T-cell (primary cell): ENCODE measurements around the gene PTPRT. TPM values are rescaled to one million over a fixed set of nuclear protein-coding genes. Genes with fewer than 3 reads are reported as not detected.

Experiments
- ATAC-seq, 4 experiments: fragments of 200-7000 bp in 3 of 4; fragments of 150-1000 bp in 1 of 4; cut with Tn5 transposase; replicated peaks in 1 of 4; 1 replicate in 3 of 4; 2 replicates in 1 of 4; pipeline ENCODE4 v1.10.0; 2021; ENCODE audit warnings: moderate library complexity in 3 of 4, mild to moderate bottlenecking in 2 of 4, moderate number of reproducible peaks in 1 of 4
- CTCF ChIA-PET, 2 donors: fragments of 300-600 bp; sonication (Branson Sonifier 250); formaldehyde crosslinking; loops; one replicate each; lab custom pipeline; 2022; ENCODE audit warnings: antibody characterized with exemption in 2 of 2; lab: Charles Lee
- POLR2A ChIA-PET, 2 donors: fragments of 300-600 bp; sonication (Branson Sonifier 250); formaldehyde crosslinking; loops; one replicate each; lab custom pipeline; 2022; ENCODE audit warnings: antibody characterized with exemption in 2 of 2; lab: Charles Lee
- DNase-seq, 35 experiments: peaks; one replicate each; pipeline versions ENCODE4 v3.0.0 to v3.0.0-alpha.2; 2013 to 2023
- H3K27ac ChIP-seq: one replicate; pipeline ENCODE4 v1.5.1; 2013; ENCODE audit warnings: low read length
- H3K27me3 ChIP-seq, 2 experiments: replicated peaks in 1 of 2; 1 replicate in 1 of 2; 2 replicates in 1 of 2; pipeline versions ENCODE4 v1.6.1 to v1.7.0; 2013; ENCODE audit warnings: low read length in 1 of 2, mixed read lengths in 1 of 2; ENCODE audit not compliant: control insufficient read depth in 2 of 2, insufficient read depth in 2 of 2; ENCODE audit errors: extremely low read depth in 1 of 2
- H3K36me3 ChIP-seq, 2 donors: 1 replicate in 1 of 2; 2 replicates in 1 of 2; pipeline versions ENCODE4 v1.6.1 to v1.7.0; 2013; ENCODE audit warnings: low read length in 1 of 2; ENCODE audit not compliant: control insufficient read depth in 2 of 2, insufficient read depth in 1 of 2; ENCODE audit errors: extremely low read depth in 1 of 2
- H3K4me1 ChIP-seq, 2 experiments: 1 replicate in 1 of 2; 2 replicates in 1 of 2; pipeline versions ENCODE4 v1.6.1 to v1.7.0; 2013; ENCODE audit warnings: low read length in 2 of 2, mixed read lengths in 1 of 2; ENCODE audit not compliant: insufficient read depth in 2 of 2, control insufficient read depth in 1 of 2; ENCODE audit errors: extremely low read depth in 1 of 2
- H3K4me3 ChIP-seq, 2 donors: 1 replicate in 1 of 2; 2 replicates in 1 of 2; pipeline versions ENCODE4 v1.5.1 to v1.7.0; 2013; ENCODE audit warnings: mild to moderate bottlenecking in 2 of 2, low read length in 1 of 2, moderate library complexity in 1 of 2; ENCODE audit not compliant: control insufficient read depth in 1 of 2; ENCODE audit errors: extremely low read depth in 1 of 2
- H3K9me3 ChIP-seq: 2 replicates; pipeline ENCODE4 v1.7.0; 2013
- H3K27ac Mint-ChIP-seq, 2 donors: one replicate each; pipeline ENCODE4 v1.8.0; 2020 to 2021; ENCODE audit warnings: mild to moderate bottlenecking in 2 of 2, mixed read lengths in 2 of 2
- H3K27me3 Mint-ChIP-seq, 2 donors: one replicate each; pipeline ENCODE4 v1.8.0; 2021 to 2022; ENCODE audit warnings: mixed read lengths in 2 of 2
- H3K36me3 Mint-ChIP-seq: one replicate; pipeline ENCODE4 v1.8.0; 2021; ENCODE audit warnings: mixed read lengths
- H3K4me1 Mint-ChIP-seq, 3 donors: one replicate each; pipeline ENCODE4 v1.8.0; 2020 to 2022; ENCODE audit warnings: mixed read lengths in 3 of 3, mild to moderate bottlenecking in 1 of 3
- H3K4me3 Mint-ChIP-seq, 3 donors: one replicate each; pipeline ENCODE4 v1.8.0; 2020 to 2022; ENCODE audit warnings: mild to moderate bottlenecking in 3 of 3, mixed read lengths in 3 of 3, moderate library complexity in 3 of 3
- H3K9me3 Mint-ChIP-seq, 3 donors: one replicate each; pipeline ENCODE4 v1.8.0; 2020 to 2022; ENCODE audit warnings: mixed read lengths in 3 of 3
- WGBS: methylation state at CpG from one replicate; pipeline ENCODE4 v1.1.5; 2013; ENCODE audit warnings: missing lambda C conversion rate; ENCODE audit not compliant: insufficient coverage; 5-methylcytosine and 5-hydroxymethylcytosine counted together
- total RNA-seq, 35 experiments: library from RNA in 6 of 35; stranded (reverse) in 6 of 35; fragments of 120-200 nt in 1 of 35; gene quantifications; one replicate each; pipeline versions ENCODE4 v1.2.1 to v1.2.4 and lab custom pipeline; 2013 to 2026

The PTPRT gene
- total RNA-seq, 5 donors from 2014 or later (not counting 1 experiment from before 2014, with no cell fraction given), result not detected

DNA sequence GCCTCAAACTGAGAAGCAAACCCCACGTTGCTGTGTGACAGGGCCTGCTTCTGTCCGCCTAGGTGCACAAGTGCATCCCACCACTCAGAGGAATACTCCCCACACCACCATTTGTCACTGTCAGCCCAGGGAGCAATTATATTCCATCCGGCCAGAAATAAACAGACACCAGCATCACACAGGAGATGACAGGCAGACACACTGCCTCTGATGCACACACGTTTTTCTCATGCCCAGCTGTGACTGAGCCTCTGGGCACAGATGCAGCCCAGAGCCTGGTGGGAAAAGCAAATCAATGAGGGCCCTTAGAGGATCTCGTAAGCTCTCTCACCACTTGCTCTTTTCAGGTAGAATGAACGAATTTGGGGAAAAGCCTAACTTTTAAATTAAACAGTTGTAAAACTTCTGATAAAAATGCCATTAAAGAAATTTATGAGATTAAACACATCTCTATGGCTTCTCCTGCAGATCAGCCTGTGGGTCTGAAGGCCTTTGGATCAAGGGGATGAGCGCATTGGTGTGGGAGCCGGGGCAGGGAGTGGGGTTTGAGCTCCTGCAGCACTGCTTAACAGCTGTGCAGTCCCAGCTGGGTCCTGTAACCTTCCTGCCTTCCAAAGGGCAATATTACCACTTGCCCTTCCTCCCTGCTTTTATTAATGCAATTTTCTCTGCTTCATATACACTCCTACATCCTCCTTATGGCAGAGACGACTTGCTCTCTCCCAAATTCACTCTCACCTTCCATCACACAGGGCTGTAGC lies 624.3 kb downstream of the PTPRT start:
- POLR2A ChIA-PET, result no interaction called here
- no peak for DNase-seq
- H3K27ac Mint-ChIP-seq, result no peak overlapping the region

DNA sequence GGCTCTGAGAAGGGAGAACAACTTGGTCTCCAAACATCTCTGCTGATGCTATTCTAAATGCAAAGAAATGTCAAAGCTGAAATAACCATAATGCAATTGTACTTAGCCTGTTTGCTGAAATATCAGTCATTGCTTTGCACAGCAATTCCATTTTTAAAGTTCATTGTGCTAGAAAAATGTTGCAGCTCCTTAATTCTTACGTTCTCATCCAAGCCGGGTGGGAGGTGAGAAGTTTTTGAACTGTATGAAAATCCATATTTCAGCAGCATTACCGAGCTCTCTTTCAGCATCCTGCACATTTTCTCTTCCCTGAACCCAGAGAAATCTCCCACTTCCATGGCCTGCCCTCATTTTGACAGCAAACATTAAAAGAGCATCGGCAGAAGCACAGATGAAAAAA lies 630.0 kb downstream of the PTPRT start:
- no peak for ATAC-seq
- no peaks in the 10 kb centered on the region for H3K27me3 ChIP-seq
- no peak overlapping the region for H3K4me3 Mint-ChIP-seq
- WGBS, result 33% methylated on average over 1 of the region's 4 CpGs
- H3K27me3 Mint-ChIP-seq, result no peaks in the 10 kb centered on the region
- POLR2A ChIA-PET, result no interaction called here
- no peaks in the 10 kb centered on the region for H3K4me1 Mint-ChIP-seq
- no peaks in the 10 kb centered on the region for H3K36me3 ChIP-seq
- no peak overlapping the region for H3K4me3 ChIP-seq
- no peaks in the 10 kb centered on the region for H3K36me3 Mint-ChIP-seq
- DNase-seq, result no peak
- H3K27ac Mint-ChIP-seq, result no peak overlapping the region
- no peak overlapping the region for H3K27ac ChIP-seq
- H3K9me3 ChIP-seq, result no peaks in the 10 kb centered on the region
- H3K4me1 ChIP-seq, result no peaks in the 10 kb centered on the region
- H3K9me3 Mint-ChIP-seq, result peaks cover 3 to 4% (median 4%) of the 10 kb centered on the region in 3 donors
- CTCF ChIA-PET, result no interaction called here

More for the DNA sequence above, 624.3 kb downstream of the PTPRT start:
- Histone ChIP-seq H3K4me1 (no peaks in the 10 kb centered on the region), H3K27me3 (no peaks in the 10 kb centered on the region), H3K9me3 (no peaks in the 10 kb centered on the region), H3K36me3 (no peaks in the 10 kb centered on the region), H3K27ac (no peak overlapping the region), H3K4me3 (no peak overlapping the region)
- no peaks in the 10 kb centered on the region for H3K9me3 Mint-ChIP-seq
- CTCF ChIA-PET, result no interaction called here
- no peaks in the 10 kb centered on the region for H3K4me1 Mint-ChIP-seq
- ATAC-seq, result no peak
- no peaks in the 10 kb centered on the region for H3K27me3 Mint-ChIP-seq
- H3K36me3 Mint-ChIP-seq, result no peaks in the 10 kb centered on the region
- H3K4me3 Mint-ChIP-seq, result no peak overlapping the region
- 60% methylated on average over 4 of the region's 9 CpGs for WGBS

DNA sequence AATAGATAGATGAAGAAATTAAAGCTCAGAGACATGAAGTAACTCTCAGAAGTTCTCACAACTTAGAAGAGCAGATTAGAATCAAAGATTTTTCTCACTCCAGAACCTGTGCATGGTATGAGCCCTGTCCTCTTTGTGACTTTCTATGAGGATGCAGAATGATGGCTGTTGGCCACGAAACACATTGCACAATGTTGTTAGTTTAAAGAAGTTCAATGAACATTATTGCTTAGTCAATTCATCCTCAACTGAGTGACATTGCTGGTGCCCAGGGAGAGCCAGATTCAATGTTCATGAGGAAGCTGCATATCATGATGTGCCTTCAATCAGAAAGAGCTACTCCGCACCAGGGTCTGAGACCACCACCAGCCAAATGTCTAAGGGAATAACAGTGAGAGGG lies 633.1 kb downstream of the PTPRT start:
- Histone ChIP-seq H3K4me3 (no peak overlapping the region), H3K4me1 (no peaks in the 10 kb centered on the region), H3K27me3 (no peaks in the 10 kb centered on the region), H3K36me3 (no peaks in the 10 kb centered on the region), H3K27ac (no peak overlapping the region), H3K9me3 (no peaks in the 10 kb centered on the region)
- Mint-ChIP-seq H3K4me3 (no peak overlapping the region), H3K9me3 (peaks cover 4 to 9% (median 4%) of the 10 kb centered on the region in 3 donors), H3K36me3 (no peaks in the 10 kb centered on the region), H3K27me3 (no peaks in the 10 kb centered on the region), H3K27ac (no peak overlapping the region), H3K4me1 (no peaks in the 10 kb centered on the region)
- CTCF ChIA-PET, result no interaction called here
- POLR2A ChIA-PET, result no interaction called here
- ATAC-seq, result no peak
- no peak for DNase-seq
- no CpG with 5 or more reads among the region's 2 CpGs for WGBS

DNA sequence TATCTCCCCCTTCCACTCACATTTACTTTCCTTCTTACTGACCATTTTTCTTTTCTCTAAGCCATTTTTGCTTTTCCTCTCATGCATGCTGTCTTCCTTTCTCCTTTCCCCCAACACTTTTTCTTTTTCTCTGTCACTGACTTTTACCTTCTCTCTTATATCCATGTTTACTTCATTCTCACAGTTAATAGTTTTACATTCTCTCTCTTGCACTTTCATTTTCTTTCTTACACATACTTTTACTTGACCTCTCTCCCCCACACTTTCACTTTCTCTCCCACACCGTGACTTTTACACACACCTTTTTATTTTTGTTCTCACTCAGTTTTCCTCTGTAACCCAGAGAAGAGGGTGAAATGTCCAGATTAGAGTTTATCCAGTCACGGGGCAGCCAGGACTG lies 636.3 kb downstream of the PTPRT start:
- no peaks in the 10 kb centered on the region for H3K36me3 Mint-ChIP-seq
- no peak for DNase-seq
- H3K27me3 Mint-ChIP-seq, result no peaks in the 10 kb centered on the region
- H3K4me1 Mint-ChIP-seq, result no peaks in the 10 kb centered on the region
- Histone ChIP-seq H3K36me3 (no peaks in the 10 kb centered on the region), H3K27me3 (no peaks in the 10 kb centered on the region), H3K9me3 (no peaks in the 10 kb centered on the region), H3K27ac (no peak overlapping the region), H3K4me1 (no peaks in the 10 kb centered on the region), H3K4me3 (no peak overlapping the region)
- ATAC-seq, result no peak
- no peak overlapping the region for H3K27ac Mint-ChIP-seq
- peaks cover 4 to 9% (median 4%) of the 10 kb centered on the region in 3 donors for H3K9me3 Mint-ChIP-seq
- CTCF ChIA-PET, result no interaction called here
- H3K4me3 Mint-ChIP-seq, result no peak overlapping the region
- POLR2A ChIA-PET, result no interaction called here
- 50% methylated on average over 2 of the region's 2 CpGs for WGBS

DNA sequence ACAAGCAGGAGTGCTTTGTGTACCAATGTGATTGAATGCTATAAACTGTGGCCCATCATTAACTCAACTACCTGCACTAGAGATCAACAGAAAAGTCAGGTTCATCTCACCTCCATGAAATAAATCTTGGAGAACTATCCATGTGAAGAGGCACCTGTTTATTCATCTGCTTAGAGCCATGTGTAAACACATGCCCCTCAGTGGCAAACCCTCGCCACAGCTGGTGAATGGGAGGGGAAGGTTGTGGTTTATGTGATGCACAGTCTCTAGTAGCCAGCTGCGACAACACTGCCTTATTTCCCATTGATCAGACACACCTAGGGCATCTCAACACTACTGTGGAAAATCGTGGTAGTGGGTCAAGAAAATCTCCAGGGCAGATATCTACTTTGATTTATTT lies 640.2 kb downstream of the PTPRT start:
- no peak overlapping the region for H3K27ac ChIP-seq
- H3K36me3 ChIP-seq, result no peaks in the 10 kb centered on the region
- Mint-ChIP-seq H3K4me3 (no peak overlapping the region), H3K4me1 (no peaks in the 10 kb centered on the region), H3K27ac (no peak overlapping the region), H3K9me3 (peaks cover 0 to 6% (median 5%) of the 10 kb centered on the region in 3 donors), H3K27me3 (no peaks in the 10 kb centered on the region), H3K36me3 (no peaks in the 10 kb centered on the region)
- no peaks in the 10 kb centered on the region for H3K4me1 ChIP-seq
- no CpG with 5 or more reads among the region's 3 CpGs for WGBS
- DNase-seq, result no peak
- H3K27me3 ChIP-seq, result no peaks in the 10 kb centered on the region
- ChIA-PET CTCF (no interaction called here), POLR2A (no interaction called here)
- no peak overlapping the region for H3K4me3 ChIP-seq
- H3K9me3 ChIP-seq, result no peaks in the 10 kb centered on the region
- ATAC-seq, result no peak

DNA sequence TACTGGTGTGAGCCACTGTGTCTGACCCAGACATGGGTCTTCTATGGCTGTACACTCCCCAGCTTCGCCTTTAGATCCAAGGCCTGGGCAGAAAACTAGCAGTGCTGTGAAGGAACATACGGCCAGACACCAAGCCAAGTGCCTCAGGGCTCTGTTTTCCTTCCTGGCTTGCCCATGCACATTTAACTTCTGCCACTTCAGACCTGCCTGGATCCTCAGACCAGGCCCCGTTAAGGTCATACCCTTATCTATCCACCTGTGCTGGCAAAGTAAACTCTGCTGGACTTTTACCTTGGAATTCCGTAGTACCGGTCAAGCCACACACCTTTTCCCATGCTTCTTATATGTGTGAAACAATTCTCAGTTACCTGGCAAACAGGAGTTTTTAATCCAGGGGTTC lies 644.8 kb downstream of the PTPRT start:
- 76% methylated on average over 3 of the region's 5 CpGs for WGBS
- no peak overlapping the region for H3K27ac Mint-ChIP-seq

More for the DNA sequence above, 644.8 kb downstream of the PTPRT start:
- DNase-seq, result no peak
- Histone ChIP-seq H3K4me3 (no peak overlapping the region), H3K4me1 (no peaks in the 10 kb centered on the region), H3K27me3 (no peaks in the 10 kb centered on the region), H3K36me3 (no peaks in the 10 kb centered on the region), H3K9me3 (no peaks in the 10 kb centered on the region), H3K27ac (no peak overlapping the region)
- no peaks in the 10 kb centered on the region for H3K4me1 Mint-ChIP-seq
- CTCF ChIA-PET, result no interaction called here
- no peaks in the 10 kb centered on the region for H3K27me3 Mint-ChIP-seq
- peaks cover 3 to 9% (median 5%) of the 10 kb centered on the region in 3 donors for H3K9me3 Mint-ChIP-seq
- no peak overlapping the region for H3K4me3 Mint-ChIP-seq
- no peaks in the 10 kb centered on the region for H3K36me3 Mint-ChIP-seq
- no peak for ATAC-seq
- POLR2A ChIA-PET, result no interaction called here
